Activated effector memory CD4-positive, alpha-beta T cell treated with Interleukin-2 at 50 U/mL for 16 hours (primary cell): Measurements from ENCODE around the gene ZRSR2.
"Not testable (repeated sequence)": the region's sequence is repeated elsewhere in the genome, so short reads cannot be mapped to it uniquely, and the experiment has no call there.

Experiments
- DNase-seq: peaks from one replicate; pipeline ENCODE4 v3.0.0-alpha.2; 2020

ZRSR2 gene

DNA sequence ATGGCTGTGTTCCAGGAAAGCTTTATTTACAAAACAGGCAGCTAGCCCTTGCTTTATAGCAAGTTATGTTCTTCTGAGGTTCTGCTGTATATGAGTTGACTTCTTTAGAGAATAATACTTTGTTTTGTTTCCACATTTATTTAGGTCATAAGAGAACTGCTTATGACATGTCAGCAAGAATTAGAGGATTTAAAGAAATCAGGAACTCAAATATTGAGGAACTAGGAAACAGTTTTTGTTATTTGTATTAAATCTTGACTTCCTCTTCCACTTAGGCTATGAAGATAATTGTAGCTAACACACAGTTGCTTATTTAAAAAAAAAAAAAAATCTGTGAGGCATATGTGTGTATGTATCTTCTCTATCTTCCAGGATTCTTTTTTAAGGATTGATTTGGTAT, 14.3 kb downstream of the ZRSR2 start:
- DNase-seq: no peak

DNA sequence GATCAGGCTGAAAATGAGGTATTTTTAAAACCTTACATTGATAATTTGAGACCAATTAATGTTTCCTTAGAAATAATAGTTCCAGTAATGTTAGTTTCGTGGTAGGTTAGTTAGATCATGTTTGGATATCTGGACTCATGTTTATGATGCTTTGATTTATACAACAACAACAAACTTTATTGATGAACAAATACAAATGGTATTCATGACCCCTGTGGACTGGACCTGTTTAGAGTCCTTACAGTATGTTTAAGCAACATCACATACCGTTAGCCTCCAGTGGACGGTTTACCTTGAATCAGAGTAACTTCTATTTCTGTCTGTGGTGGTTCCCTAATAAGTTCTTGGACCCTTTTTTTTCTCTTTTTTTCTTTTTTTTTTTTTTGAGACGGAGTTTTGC, 18.0 kb downstream of the ZRSR2 start:
- no peak for DNase-seq

DNA sequence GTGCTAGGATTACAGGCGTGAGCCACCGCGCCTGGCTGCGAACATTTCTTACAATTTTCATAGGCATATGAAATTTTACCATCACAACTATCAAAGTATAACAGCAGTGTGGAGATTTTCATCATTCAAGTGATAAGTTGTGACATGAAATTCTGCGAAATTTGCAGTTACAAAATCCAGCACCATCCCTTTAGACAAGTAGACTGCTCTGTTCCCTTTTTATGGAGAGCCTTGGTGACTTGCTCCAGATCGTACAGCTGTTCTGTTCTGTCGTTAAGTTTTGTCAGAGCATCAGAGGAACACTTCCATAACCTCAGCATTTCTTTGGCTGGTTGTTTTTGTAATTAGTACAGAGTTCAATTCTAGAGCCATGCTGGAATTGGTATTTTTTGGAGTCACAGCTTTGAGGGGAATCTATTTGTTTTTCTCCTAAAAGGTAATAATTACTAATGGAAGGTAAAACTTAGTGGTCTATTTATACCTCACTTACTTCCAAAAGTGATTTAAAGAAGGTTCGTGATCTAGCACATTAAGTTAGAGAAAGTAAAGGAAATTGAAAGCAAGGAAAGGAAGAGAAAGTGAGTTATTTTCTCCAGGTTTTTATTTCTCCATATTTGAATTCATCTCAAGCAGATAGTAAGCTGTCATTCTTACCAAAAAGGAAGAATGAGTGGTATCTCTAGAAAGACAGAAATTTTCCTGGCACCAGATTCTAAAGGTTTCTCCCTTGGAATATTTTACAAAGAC, 22.1 kb downstream of the ZRSR2 start:
- no peak for DNase-seq

DNA sequence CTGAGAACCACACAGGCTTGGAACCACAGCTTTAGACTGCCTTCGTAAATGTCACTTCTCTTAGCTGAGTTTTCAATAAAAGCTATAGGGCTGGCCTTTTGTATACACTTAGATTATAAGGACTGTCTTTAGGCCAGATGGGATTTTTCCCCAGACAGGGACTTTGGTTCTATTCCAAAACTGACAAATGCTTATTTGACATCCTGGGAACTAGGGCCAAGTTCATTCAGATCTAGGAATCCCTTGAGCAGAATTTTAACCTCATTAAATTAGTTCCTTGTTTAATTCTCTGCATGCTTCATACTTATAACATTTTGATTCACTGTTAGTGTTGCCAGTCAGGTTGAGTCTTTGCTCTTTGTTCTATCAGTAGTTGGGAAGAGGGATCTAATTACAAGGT, 23.1 kb downstream of the ZRSR2 start:
- DNase-seq: no peak

GRCh38 chrX:15814771-15815365, 24.6 kb downstream of the ZRSR2 start:
- no peak for DNase-seq

DNA sequence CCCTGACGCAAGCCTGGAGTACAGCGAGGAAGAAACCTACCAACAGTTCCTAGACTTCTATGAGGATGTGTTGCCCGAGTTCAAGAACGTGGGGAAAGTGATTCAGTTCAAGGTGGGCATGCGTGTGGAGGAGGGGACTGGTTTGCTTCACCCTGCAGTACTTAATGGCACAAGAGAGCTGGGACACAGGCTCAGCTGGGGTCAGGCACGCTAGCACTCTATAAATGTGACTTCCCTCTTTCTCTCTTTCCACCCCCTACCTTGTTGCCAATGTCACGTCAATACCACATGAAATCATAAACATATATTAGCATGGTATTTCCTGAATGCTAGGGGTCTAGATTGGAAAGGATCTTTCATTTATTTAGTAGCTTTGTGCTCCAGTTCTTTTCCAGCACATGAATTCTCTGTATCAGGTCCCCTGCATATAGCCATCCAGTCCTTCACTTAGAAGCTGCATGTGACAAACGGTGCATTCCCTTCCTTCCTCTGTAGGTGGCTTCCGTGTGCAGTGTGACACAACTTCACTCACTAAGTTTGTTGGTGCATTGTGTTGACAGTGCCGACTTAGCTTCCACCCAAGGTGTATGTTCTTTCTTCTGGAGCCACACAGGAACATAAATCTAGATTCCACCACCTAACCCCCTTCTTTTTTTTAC, 25.6 kb downstream of the ZRSR2 start:
- DNase-seq: no peak

- DNase-seq: no peak
These were observed 26.1 kb downstream of the ZRSR2 start for GRCh38 chrX:15816438-15816809.

GRCh38 chrX:15816886-15817285, 26.6 kb downstream of the ZRSR2 start:
- DNase-seq: no peak

DNA sequence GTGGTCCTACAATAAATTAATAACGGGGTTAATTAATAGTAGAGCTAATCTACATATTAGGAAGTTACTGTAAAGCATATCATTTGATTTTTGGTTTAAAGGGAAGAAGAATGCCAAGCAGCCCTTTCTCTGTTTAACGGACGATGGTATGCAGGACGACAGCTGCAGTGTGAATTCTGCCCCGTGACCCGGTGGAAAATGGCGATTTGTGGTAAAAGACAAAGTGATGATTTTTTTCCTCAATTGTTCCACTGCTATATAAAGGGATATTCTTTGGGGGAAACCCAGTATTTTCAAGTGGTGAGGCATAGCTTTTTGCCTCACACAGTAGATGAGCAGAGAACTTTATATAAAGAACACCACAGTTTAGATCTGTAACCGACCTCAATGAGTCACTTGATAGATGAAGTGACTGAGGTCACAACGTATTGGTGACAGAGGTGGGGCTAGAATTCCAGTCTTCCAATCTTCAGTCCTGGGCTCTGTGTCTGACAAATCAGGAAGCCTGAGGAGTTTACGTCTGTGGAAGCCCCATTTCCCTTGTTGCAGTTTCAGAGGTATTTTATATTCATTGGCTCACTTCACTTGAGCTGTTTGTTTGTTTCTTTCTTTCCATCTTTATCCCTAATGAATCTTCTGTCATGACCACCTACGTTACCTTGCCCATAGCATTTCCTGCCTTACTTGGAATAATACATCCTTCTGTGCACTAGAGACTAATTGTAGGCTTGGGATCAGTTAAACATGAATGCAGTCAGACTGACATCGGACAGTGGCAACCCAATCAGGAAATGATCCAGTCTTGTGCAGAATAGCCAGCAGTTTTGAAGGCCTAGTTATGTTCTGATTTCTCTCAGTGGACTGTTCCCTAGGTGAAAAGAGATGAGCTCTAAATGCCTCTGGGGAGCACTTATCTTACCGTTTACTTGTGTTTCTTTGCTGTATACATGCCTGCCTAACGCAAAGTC, 30.1 kb downstream of the ZRSR2 start:
- DNase-seq: no peak

DNA sequence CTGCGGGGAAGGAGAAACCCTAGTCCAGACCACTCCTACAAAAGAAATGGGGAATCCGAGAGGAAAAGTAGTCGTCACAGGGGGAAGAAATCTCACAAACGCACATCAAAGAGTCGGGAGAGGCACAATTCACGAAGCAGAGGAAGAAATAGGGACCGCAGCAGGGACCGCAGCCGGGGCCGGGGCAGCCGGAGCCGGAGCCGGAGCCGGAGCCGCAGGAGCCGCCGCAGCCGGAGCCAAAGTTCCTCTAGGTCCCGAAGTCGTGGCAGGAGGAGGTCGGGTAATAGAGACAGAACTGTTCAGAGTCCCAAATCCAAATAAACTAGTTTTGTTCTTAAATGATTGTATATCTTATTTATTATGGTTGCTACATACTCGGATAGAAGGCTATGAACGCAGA, 32.6 kb downstream of the ZRSR2 start:
- DNase-seq: no peak

DNA sequence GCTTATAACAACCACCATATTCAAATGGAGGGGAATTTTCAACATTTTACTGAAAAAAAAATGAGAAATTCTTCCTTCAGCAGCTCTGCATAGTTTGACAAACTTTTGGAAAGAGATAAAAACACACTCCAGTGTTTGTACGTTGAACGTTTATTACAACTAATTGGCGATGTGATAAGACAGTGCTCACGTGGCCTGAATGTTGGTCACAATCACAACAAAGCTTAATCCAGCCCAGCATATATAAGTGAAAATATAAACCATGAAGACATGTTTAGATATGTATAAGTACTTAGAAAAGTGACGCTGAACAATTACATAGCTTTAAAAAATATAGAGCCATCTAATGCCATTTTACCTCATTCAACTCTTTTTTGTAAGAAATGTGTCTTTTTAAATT, 35.7 kb downstream of the ZRSR2 start:
- no peak for DNase-seq

DNA sequence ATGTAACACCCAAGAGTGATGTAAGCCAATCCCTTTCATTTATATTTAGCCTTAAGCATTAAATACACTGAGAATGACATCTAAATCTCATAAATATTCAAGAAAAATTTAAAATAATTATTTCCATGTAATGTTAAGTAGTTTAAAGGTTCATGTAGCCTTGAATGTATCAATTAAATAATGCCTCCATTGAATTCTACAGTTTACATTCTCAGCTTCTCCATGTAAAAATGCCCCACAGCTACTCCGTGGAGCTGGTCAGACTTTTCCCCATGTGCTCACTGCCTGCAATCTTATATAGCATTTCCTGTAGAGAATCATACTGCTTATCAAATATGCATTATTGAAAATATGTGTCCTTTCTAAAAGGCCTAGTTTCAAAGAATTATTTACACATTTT, 38.9 kb downstream of the ZRSR2 start:
- DNase-seq: no peak

GRCh38 chrX:15831347-15831746, 41.1 kb downstream of the ZRSR2 start:
- not testable (repeated sequence) for DNase-seq

DNA sequence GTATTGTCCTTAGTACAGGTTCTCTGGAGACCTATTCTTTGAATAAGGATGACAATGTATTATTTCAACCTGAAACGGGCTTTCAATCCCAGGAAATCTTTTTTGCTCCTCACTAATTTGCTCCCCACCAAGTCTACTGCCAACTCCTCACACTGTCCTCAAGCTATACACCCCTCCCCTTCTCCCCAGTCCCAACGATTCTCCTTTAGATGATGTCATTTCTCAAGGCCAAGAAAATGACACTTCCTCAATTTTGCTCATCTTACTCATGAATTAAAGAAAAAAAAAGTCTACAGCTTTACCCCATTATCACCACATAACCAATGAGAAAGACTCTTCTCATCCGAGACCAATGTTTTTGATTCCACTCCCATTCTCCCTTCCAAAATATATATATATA, 43.8 kb downstream of the ZRSR2 start:
- no peak for DNase-seq

GRCh38 chrX:15834827-15835595, 44.7 kb downstream of the ZRSR2 start:
- DNase-seq: no peak

GRCh38 chrX:15838017-15838416, 47.7 kb downstream of the ZRSR2 start:
- no peak for DNase-seq

DNA sequence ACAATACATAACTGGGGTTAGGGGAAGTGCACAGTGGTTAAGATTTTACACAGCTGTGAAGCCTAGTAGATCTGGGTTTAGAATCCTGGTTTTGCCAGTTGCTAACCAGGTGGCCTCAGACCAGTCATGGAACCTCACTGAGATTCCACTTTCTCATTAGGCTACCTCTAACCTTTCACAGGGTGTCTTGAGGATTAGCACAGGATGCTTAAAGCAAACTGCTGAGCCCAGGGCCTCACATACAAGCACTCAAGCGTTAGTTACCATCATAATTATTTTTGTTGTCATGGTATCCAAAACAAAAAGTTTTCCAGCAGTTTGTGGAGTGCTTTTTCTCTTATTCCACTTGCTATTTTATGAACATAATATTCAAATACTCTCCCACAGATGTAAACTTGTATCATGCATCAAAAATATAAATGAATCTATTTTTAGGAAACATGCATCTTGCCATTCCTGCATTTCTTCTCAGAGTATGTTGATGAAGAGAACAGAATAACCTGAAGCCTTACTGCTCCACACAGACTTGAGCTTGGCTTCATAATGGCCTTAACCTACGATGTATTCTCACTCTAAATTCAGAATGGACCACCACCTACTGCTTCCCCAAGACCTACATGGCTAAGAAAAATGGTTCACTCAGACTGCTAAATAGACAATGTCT, 51.7 kb downstream of the ZRSR2 start:
- no peak for DNase-seq

- DNase-seq: no peak
These were observed 53.7 kb downstream of the ZRSR2 start for GRCh38 chrX:15843960-15844359.

- DNase-seq: no peak
These were observed 58.3 kb downstream of the ZRSR2 start for GRCh38 chrX:15848576-15848975.

DNA sequence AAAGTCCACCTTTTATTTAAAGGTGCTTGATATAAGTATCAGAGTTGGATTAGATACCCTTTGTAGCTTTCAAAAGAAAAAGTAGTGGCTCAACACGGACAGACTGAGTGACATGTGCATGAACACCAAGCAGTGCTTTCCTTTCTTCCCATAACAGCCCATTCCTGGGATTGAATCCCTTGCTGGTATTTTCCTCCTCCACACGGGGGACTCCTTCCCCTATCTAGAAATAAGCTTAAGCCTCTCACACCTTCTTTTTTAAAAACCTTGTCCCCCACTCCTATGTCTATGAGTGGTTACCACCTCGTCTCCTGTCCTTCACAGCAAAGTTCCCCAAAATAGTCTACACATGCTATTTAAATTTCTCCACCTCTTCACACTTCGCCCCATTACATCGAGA, 59.3 kb downstream of the ZRSR2 start:
- DNase-seq: no peak

- DNase-seq: no peak
These were observed 63.3 kb downstream of the ZRSR2 start for GRCh38 chrX:15853586-15854079.
